HL-60 (cell line): ENCODE measurements around the gene IFITM5.

Experiments
- DNase-seq, 2 experiments: peaks; one replicate each; pipeline ENCODE4 v3.0.0-alpha.2; 2010 to 2020; ENCODE audit warnings: low read depth in 1 of 2, low spot score in 1 of 2
- H3K27ac ChIP-seq: fragments of 250-450 bp; sonication (Bioruptor Pico); replicated peaks from 2 replicates; pipeline ENCODE4 v1.5.1; 2020; ENCODE audit warnings: mild to moderate bottlenecking, moderate library complexity
- H3K27me3 ChIP-seq: fragments of 250-450 bp; sonication (Bioruptor Pico); 2 replicates; pipeline ENCODE4 v1.5.1; 2021; ENCODE audit warnings: mild to moderate bottlenecking, moderate library complexity; ENCODE audit not compliant: insufficient read depth, poor library complexity, severe bottlenecking
- H3K4me3 ChIP-seq: replicated peaks from 2 replicates; pipeline ENCODE4 v1.5.1; 2011; ENCODE audit warnings: mild to moderate bottlenecking, control low read depth, low read length; ENCODE audit not compliant: insufficient read depth
- CTCF ChIP-seq: IDR thresholded peaks from one replicate; pipeline ENCODE4 v1.5.1; 2011; ENCODE audit warnings: low read length, control low read depth, inconsistent platforms; ENCODE audit not compliant: insufficient read depth
- GABPA ChIP-seq: IDR thresholded peaks from 2 replicates; pipeline ENCODE4 v1.6.1; 2012; ENCODE audit warnings: low read depth
- POLR2AphosphoS5 ChIP-seq: IDR thresholded peaks from 2 replicates; pipeline ENCODE4 v1.6.1; 2012; ENCODE audit warnings: low read depth
- SPI1 ChIP-seq: IDR thresholded peaks from 2 replicates; pipeline ENCODE4 v1.6.1; 2012; ENCODE audit warnings: low read depth, mild to moderate bottlenecking, borderline replicate concordance
- TF ChIP-seq, protein P1 (sequence below): IDR thresholded peaks from 2 replicates; pipeline ENCODE4 v1.6.1; 2012; ENCODE audit warnings: low read depth; ENCODE audit not compliant: insufficient replicate concordance

The IFITM5 gene

DNA sequence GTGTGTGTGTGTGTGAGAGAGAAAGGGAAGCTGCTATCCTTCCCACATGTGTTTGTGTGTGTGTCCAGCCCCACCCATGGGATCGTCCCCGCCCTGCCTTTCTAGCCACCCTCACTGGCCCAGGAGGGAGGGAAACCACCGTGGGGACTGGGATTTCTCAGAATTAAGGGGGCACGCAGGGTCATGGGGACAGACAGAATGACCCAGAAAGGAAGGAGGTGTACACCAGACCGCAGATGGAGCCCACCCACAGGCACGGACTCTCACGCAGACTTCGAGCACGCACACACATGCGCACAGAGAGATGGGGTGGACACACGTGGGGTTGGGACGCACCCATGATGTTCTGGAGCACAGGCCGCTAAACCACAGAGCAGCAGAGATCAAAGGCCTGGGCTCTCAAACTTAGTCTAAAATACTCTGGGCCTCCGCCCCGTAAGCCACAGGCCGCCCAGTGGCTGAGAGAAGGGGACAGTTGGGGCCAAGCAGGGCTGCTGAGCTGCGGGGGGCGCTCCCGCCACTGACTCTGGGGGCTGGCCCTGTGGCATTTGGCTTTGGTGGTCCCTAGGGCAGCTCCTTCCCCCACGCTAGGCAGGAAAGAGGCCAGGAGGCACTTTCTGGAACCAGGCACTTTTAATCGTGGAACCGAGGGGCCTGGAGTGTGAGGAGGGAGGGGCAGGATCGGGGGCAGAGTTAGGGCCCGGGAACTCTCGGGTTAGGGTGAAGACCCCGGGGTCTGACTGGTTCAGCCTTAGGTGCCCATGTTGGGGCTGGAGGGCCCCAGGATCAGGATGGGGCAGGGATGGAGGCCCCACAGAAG lies 1.5 kb downstream of the IFITM5 start:
- DNase-seq = no peak
- TF ChIP-seq SPI1 (no peak), CTCF (no peak), POLR2AphosphoS5 (no peak)
- TF ChIP-seq, protein P1, sequence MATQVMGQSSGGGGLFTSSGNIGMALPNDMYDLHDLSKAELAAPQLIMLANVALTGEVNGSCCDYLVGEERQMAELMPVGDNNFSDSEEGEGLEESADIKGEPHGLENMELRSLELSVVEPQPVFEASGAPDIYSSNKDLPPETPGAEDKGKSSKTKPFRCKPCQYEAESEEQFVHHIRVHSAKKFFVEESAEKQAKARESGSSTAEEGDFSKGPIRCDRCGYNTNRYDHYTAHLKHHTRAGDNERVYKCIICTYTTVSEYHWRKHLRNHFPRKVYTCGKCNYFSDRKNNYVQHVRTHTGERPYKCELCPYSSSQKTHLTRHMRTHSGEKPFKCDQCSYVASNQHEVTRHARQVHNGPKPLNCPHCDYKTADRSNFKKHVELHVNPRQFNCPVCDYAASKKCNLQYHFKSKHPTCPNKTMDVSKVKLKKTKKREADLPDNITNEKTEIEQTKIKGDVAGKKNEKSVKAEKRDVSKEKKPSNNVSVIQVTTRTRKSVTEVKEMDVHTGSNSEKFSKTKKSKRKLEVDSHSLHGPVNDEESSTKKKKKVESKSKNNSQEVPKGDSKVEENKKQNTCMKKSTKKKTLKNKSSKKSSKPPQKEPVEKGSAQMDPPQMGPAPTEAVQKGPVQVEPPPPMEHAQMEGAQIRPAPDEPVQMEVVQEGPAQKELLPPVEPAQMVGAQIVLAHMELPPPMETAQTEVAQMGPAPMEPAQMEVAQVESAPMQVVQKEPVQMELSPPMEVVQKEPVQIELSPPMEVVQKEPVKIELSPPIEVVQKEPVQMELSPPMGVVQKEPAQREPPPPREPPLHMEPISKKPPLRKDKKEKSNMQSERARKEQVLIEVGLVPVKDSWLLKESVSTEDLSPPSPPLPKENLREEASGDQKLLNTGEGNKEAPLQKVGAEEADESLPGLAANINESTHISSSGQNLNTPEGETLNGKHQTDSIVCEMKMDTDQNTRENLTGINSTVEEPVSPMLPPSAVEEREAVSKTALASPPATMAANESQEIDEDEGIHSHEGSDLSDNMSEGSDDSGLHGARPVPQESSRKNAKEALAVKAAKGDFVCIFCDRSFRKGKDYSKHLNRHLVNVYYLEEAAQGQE = no peak
- Histone ChIP-seq H3K27ac (no peak overlapping the region), H3K27me3 (no peaks in the 10 kb centered on the region), H3K4me3 (no peak overlapping the region)

GRCh38 chr11:297051-297585 lies 2.2 kb downstream of the IFITM5 start:
- no peaks in the 10 kb centered on the region for H3K27me3 ChIP-seq
- TF ChIP-seq, protein P1 = no peak
- TF ChIP-seq SPI1 (no peak), CTCF (no peak), POLR2AphosphoS5 (no peak)
- no peak overlapping the region for H3K4me3 ChIP-seq
- no peak overlapping the region for H3K27ac ChIP-seq
- DNase-seq = no peak

DNA sequence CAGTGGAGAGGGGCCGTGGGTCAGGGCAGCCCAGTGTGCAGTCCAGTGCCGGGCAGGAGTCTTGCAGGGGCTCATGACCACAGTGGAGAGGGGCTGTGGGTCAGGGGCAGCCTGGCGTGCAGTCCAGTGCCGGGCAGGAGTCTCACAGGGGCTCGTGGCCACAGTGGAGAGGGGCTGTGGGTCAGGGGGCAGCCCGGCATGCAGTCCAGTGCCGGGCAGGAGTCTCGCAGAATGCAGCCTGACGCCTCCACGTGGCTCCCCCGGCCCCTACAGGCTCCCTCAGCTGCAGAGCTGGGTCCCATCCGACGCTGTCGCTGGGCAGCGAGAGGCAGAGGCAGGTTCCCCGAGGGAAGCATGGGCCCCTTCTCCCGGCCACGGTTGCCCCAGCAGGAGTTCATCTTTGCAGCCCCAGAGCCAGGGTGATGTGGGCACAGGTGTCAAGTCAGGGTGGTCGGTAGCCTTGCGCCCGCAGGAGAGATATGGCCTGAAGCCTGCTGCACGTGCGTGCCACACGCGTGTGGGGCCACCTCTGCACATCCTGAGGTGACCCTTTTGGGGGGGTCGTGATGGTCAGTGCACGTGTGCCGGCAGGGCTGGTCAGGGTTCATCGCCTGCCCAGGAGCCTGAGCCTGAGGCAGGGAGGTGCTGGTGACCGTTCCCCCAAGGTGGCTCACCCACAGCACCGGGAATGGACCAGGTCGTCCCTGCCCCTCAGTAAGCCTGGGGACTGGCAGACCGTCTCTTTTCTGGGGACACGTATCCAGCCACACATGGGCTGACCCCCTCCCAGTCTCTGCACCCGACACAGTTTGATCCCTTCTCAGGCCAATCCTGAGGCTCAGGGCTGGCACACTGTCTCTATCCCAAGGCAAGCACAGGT lies 2.9 kb downstream of the IFITM5 start:
- no peak for DNase-seq
- TF ChIP-seq CTCF = no peak
- TF ChIP-seq GABPA = no peak
- no peak for TF ChIP-seq SPI1
- TF ChIP-seq, protein P1 = no peak
- no peak for TF ChIP-seq POLR2AphosphoS5
- Histone ChIP-seq H3K27ac (no peak overlapping the region), H3K4me3 (no peak overlapping the region), H3K27me3 (no peaks in the 10 kb centered on the region)
